Measurements from ENCODE around the gene IL23R.

The IL23R gene

GRCh38 chr1:67308136-67308535, 141.9 kb downstream of the IL23R start:
- DNase-seq = no peak
